HepG2 (cell line): Measurements from ENCODE around the gene TPGS1. TPM values are rescaled to one million over a fixed set of nuclear protein-coding genes. Genes with fewer than 3 reads are reported as not detected.

ENCODE experiments used
- ATAC-seq: fragments of 200-7000 bp; cut with Tn5 transposase; 3 replicates; pipeline ENCODE4 v1.9.1; 2020; ENCODE audit warnings: mild to moderate bottlenecking, moderate library complexity
- BruUV-seq: library from RNA; stranded (reverse); fragments of 400-500 nt; replicated peaks from 2 replicates; lab custom pipeline; 2021; lab: Mats Ljungman, UMichigan
- CTCF ChIA-PET: fragments of 300-600 bp; formaldehyde crosslinking; extraction: SDS; loops from one replicate; lab custom pipeline; 2021; ENCODE audit warnings: low total read pairs, inconsistent platforms, low intra/inter-chr PET ratio; lab: Yijun Ruan, JAX
- POLR2A ChIA-PET: fragments of 350-600 bp; sonication (Branson Sonifier 250); formaldehyde crosslinking; loops from one replicate; lab custom pipeline; 2020; ENCODE audit warnings: antibody characterized with exemption, inconsistent platforms; lab: Yijun Ruan, JAX
- DNase-seq: peaks from one replicate; pipeline ENCODE4 v3.0.0-alpha.2; 2015; ENCODE audit warnings: low spot score
- FAIRE-seq: peaks from 3 replicates; lab custom pipeline; 2011; peaks lifted over from hg19 to GRCh38; lab: Jason Lieb, UNC
- H2AFZ ChIP-seq: one replicate; pipeline ENCODE4 v1.6.1; 2011; ENCODE audit warnings: low read length, inconsistent platforms
- H3K27ac ChIP-seq: fragments of 300-600 bp; 3 replicates; pipeline ENCODE4 v1.8.0; 2011; ENCODE audit warnings: mixed run types, mild to moderate bottlenecking, mixed read lengths, low read length, inconsistent platforms; ENCODE audit not compliant: insufficient read depth; ENCODE audit errors: extremely low read length
- H3K27me3 ChIP-seq, 2 experiments: fragments of 200-600 bp in 1 of 2; 2 replicates in 1 of 2; 3 replicates in 1 of 2; pipeline versions ENCODE4 v1.6.0 to v1.8.0; 2011; ENCODE audit warnings: low read length in 2 of 2, mild to moderate bottlenecking in 2 of 2, moderate library complexity in 2 of 2, inconsistent platforms in 1 of 2; ENCODE audit not compliant: insufficient read depth in 2 of 2, control insufficient read depth in 1 of 2
- H3K36me3 ChIP-seq, 2 experiments: fragments of 200-600 bp in 1 of 2; replicated peaks in 1 of 2; 2 replicates in 1 of 2; 3 replicates in 1 of 2; pipeline versions ENCODE4 v1.5.1 to v1.8.0; 2011; ENCODE audit warnings: low read length in 2 of 2, inconsistent platforms in 1 of 2; ENCODE audit not compliant: insufficient read depth in 2 of 2, control insufficient read depth in 1 of 2
- H3K4me1 ChIP-seq: 2 replicates; pipeline ENCODE4 v1.5.1; 2012; ENCODE audit warnings: low read length, inconsistent platforms; ENCODE audit not compliant: insufficient read depth
- H3K4me2 ChIP-seq: 2 replicates; pipeline ENCODE4 v1.6.0; 2011; ENCODE audit warnings: low read depth, low read length, inconsistent platforms
- H3K4me3 ChIP-seq, 3 experiments: fragments of 200-600 bp in 1 of 3; sonication (generic), shearing (Covaris generic) in 1 of 3; replicated peaks in 1 of 3; 2 replicates each; pipeline ENCODE4 v1.5.1; 2011 to 2016; ENCODE audit warnings: low read length in 3 of 3, inconsistent platforms in 2 of 3, low read depth in 2 of 3, mild to moderate bottlenecking in 2 of 3, control low read depth in 1 of 3, mixed read lengths in 1 of 3; ENCODE audit not compliant: insufficient read depth in 1 of 3
- H3K79me2 ChIP-seq: one replicate; pipeline ENCODE4 v1.6.1; 2011; ENCODE audit warnings: low read length, inconsistent platforms; ENCODE audit not compliant: insufficient read depth
- H3K9ac ChIP-seq: 2 replicates; pipeline ENCODE4 v1.6.0; 2011; ENCODE audit warnings: mild to moderate bottlenecking, low read depth, low read length, inconsistent platforms; ENCODE audit not compliant: insufficient read depth
- H3K9me3 ChIP-seq: 2 replicates; pipeline ENCODE4 v1.5.1; 2012; ENCODE audit warnings: mild to moderate bottlenecking, low read length
- H4K20me1 ChIP-seq: 2 replicates; pipeline ENCODE4 v1.6.0; 2011; ENCODE audit warnings: inconsistent platforms, mild to moderate bottlenecking, low read length, moderate library complexity; ENCODE audit not compliant: insufficient read depth
- ARID4A ChIP-seq: sonication (generic); formaldehyde crosslinking; IDR thresholded peaks from 2 replicates; pipeline ENCODE4 v1.5.0; 2020; ENCODE audit warnings: mild to moderate bottlenecking, missing genetic modification reagents, borderline replicate concordance
- HOXA3 ChIP-seq: sonication (generic); formaldehyde crosslinking; IDR thresholded peaks from 2 replicates; pipeline ENCODE4 v1.5.0; 2020; ENCODE audit warnings: missing genetic modification reagents
- KLF9 ChIP-seq: IDR thresholded peaks from 2 replicates; pipeline ENCODE4 v1.6.1; 2016; ENCODE audit warnings: low read depth
- MXD3 ChIP-seq: IDR thresholded peaks from 2 replicates; pipeline ENCODE4 v1.6.1; 2016; ENCODE audit warnings: mild to moderate bottlenecking, missing biosample characterization, missing genetic modification reagents
- RBFOX2 ChIP-seq: fragments of 200-400 bp; formaldehyde crosslinking; IDR thresholded peaks from 2 replicates; pipeline ENCODE4 v1.6.1; 2017; ENCODE audit warnings: low read depth, mild to moderate bottlenecking, low read length
- RELA ChIP-seq: sonication (generic); formaldehyde crosslinking; IDR thresholded peaks from 2 replicates; pipeline ENCODE4 v1.4.0; 2020; ENCODE audit warnings: missing genetic modification reagents
- SKIL ChIP-seq: sonication (generic); formaldehyde crosslinking; IDR thresholded peaks from 2 replicates; pipeline ENCODE4 v1.8.0; 2022; ENCODE audit warnings: missing genetic modification reagents, mild to moderate bottlenecking, moderate library complexity, borderline replicate concordance
- ZBTB14 ChIP-seq: sonication (generic); formaldehyde crosslinking; IDR thresholded peaks from 2 replicates; pipeline ENCODE4 v1.4.0; 2020; ENCODE audit warnings: missing genetic modification reagents
- ZNF512B ChIP-seq: sonication (generic); formaldehyde crosslinking; IDR thresholded peaks from 2 replicates; pipeline ENCODE4 v1.5.1; 2020; ENCODE audit warnings: missing genetic modification reagents, mild to moderate bottlenecking, borderline replicate concordance
- ZNF552 ChIP-seq: sonication (generic); formaldehyde crosslinking; IDR thresholded peaks from 2 replicates; pipeline ENCODE4 v1.9.0; 2022; ENCODE audit warnings: missing genetic modification reagents, mild to moderate bottlenecking, borderline replicate concordance
- ZSCAN30 ChIP-seq: sonication (generic); formaldehyde crosslinking; IDR thresholded peaks from 2 replicates; pipeline ENCODE4 v1.5.0; 2020; ENCODE audit warnings: mild to moderate bottlenecking, missing genetic modification reagents
- WGBS: methylation state at CpG from one replicate; pipeline ENCODE4 v1.1.6; 2017; ENCODE audit warnings: low lambda C conversion rate; 5-methylcytosine and 5-hydroxymethylcytosine counted together
- in situ Hi-C: cut with HindIII; loops from 2 replicates; pipeline ENCODE4 v1.10.0; 2017; ENCODE audit warnings: low pct_unique_long_range_greater_than_20kb; ENCODE audit not compliant: extremely low pct_ligation_motif_present
- intact Hi-C: fragments of 100-400 bp; cut with micrococcal nuclease; formaldehyde crosslinking; loops from one replicate; pipeline ENCODE4 v1.10.0; 2022; ENCODE audit not compliant: unreplicated experiment
- polyA plus RNA-seq, 8 experiments: library from polyadenylated mRNA; depleted of rRNA in 3 of 8; stranded (reverse) in 7 of 8; unstranded in 1 of 8; fragments of >200 nt; fragmentation: Illumina TruSeq in 4 of 8; extraction: Trizol in 4 of 8; gene quantifications; 2 replicates each; pipeline versions ENCODE4 v1.2.1 to v1.2.3, GENCODE V29; 2011 to 2016; ENCODE audit warnings: low read depth in 4 of 8, missing spikeins in 1 of 8, mixed read lengths in 1 of 8; ENCODE audit not compliant: insufficient read depth in 1 of 8
- total RNA-seq, 5 experiments: library from RNA; depleted of rRNA; stranded (reverse); fragments of >200 nt; fragmentation: Illumina TruSeq; extraction: Trizol; gene quantifications; 2 replicates each; pipeline ENCODE4 v1.2.3, GENCODE V29; 2016; ENCODE audit warnings: low read depth in 1 of 5

TPGS1 gene
- total and polyA plus RNA-seq, 2 of the 13 experiments (the other 11 are each of a cell fraction or from before 2014, with no cell fraction given), result 1.1 to 6.2 TPM

GRCh38 chr19:484494-484893 is 22.8 kb upstream of the TPGS1 start (continued):
- TF ChIP-seq ZBTB14 (CRISPR knock-in tag), result no peak

GRCh38 chr19:485077-485476 is 22.2 kb upstream of the TPGS1 start:
- Histone ChIP-seq H3K4me1 (peaks cover 48% of the 10 kb centered on the region), H3K9ac (peak overlapping the region; percentile 45), H3K27me3 (no peaks in the 10 kb centered on the region), H3K79me2 (no peaks in the 10 kb centered on the region), H3K36me3 (no peaks in the 10 kb centered on the region), H3K9me3 (peaks cover 4% of the 10 kb centered on the region; the same call in 1 of the 2 replicates), H3K4me2 (peak overlapping the region; percentile 80), H3K4me3 (peak overlapping the region in 2 of 3 experiments; percentile 11 to 60; a peak in 4 of 6 replicates), H3K27ac (peak overlapping the region; percentile 54), H2AFZ (no peak overlapping the region), H4K20me1 (no peaks in the 10 kb centered on the region; the same call in 1 of the 2 replicates)
- WGBS, result 84% methylated on average over 14 of the region's 22 CpGs
- POLR2A ChIA-PET, result interaction anchor here (1.2 to 1.5 kb wide), 2 partner anchors 21 to 23 kb away, joined by 4 to 10 read pairs; no protein-coding TSS in a partner anchor
- in situ Hi-C loops (no loop called here), intact Hi-C loops (no loop called here)
- ATAC-seq, result no peak
- CTCF ChIA-PET, result no interaction called here
- BruUV-seq, result no TSS peak
- no peak for DNase-seq
- FAIRE-seq, result no peak
- no peak for TF ChIP-seq ZNF512B (CRISPR knock-in tag)
- no peak for TF ChIP-seq RELA (CRISPR knock-in tag)
- TF ChIP-seq RBFOX2, result peak; percentile 9; the same call in 1 of the 2 replicates
- TF ChIP-seq ARID4A (CRISPR knock-in tag), result 0 out of 2 replicates have a peak, but pooled peaks have one; percentile 1
- no peak for TF ChIP-seq MXD3
- TF ChIP-seq ZNF552 (CRISPR knock-in tag), result no peak
- TF ChIP-seq SKIL, result no peak
- TF ChIP-seq ZSCAN30 (CRISPR knock-in tag), result no peak
- no peak for TF ChIP-seq HOXA3 (CRISPR knock-in tag)
- no peak for TF ChIP-seq KLF9
